NCI-H1092 (cell line): ENCODE results near the gene PROSER2.

Source experiments
- DNase-seq: peaks from one replicate; lab custom pipeline; 2025; lab: John Stamatoyannopoulos, UW

The PROSER2 gene

GRCh38 chr10:11908536-11908935 lies 85.4 kb downstream of the PROSER2 start:
- DNase-seq: no peak

GRCh38 chr10:11908991-11909390 lies 85.8 kb downstream of the PROSER2 start:
- no peak for DNase-seq

GRCh38 chr10:11909618-11910017 lies 86.5 kb downstream of the PROSER2 start:
- DNase-seq: no peak

GRCh38 chr10:11910102-11910501 lies 86.9 kb downstream of the PROSER2 start:
- DNase-seq: no peak

GRCh38 chr10:11913079-11913641 lies 90.0 kb downstream of the PROSER2 start:
- no peak for DNase-seq

GRCh38 chr10:11918384-11918783 lies 95.2 kb downstream of the PROSER2 start:
- DNase-seq: no peak

- DNase-seq: no peak
Measured at GRCh38 chr10:11919271-11919670, 96.1 kb downstream of the PROSER2 start.
